Measurements from ENCODE around the gene DNM1.

The DNM1 gene

GRCh38 chr9:128204858-128205257 lies 1.7 kb downstream of the DNM1 start:
- Histone ChIP-seq H3K4me3 (ENCODE audit: low read length in 2 of 2) (no peak overlapping the region), H3K9ac (ENCODE audit: low read depth in 1 of 2, low read length in 2 of 2) (no peak overlapping the region), H3K9me3 (ENCODE audit: control insufficient read depth in 2 of 2, low read length in 2 of 2) (no peaks in the 10 kb centered on the region), H3K36me3 (ENCODE audit: control insufficient read depth in 2 of 2, insufficient read depth in 2 of 2, low read length in 2 of 2) (no peaks in the 10 kb centered on the region), H3K4me1 (ENCODE audit: control insufficient read depth in 2 of 2, insufficient read depth in 2 of 2, low read length in 2 of 2) (peaks cover 5 to 10% of the 10 kb centered on the region in 2 donors), H3K27ac (ENCODE audit: low read depth in 2 of 2, low read length in 2 of 2) (no peak overlapping the region), H3K27me3 (ENCODE audit: control insufficient read depth in 2 of 2, insufficient read depth in 2 of 2, low read length in 2 of 2) (peaks cover 11 to 18% of the 10 kb centered on the region in 2 donors)

- Histone ChIP-seq H3K36me3 (ENCODE audit: control insufficient read depth in 2 of 2, insufficient read depth in 2 of 2, low read length in 2 of 2) (no peaks in the 10 kb centered on the region), H3K27me3 (ENCODE audit: control insufficient read depth in 2 of 2, insufficient read depth in 2 of 2, low read length in 2 of 2) (peaks cover 11 to 18% of the 10 kb centered on the region in 2 donors), H3K27ac (ENCODE audit: low read depth in 2 of 2, low read length in 2 of 2) (no peak overlapping the region), H3K9ac (ENCODE audit: low read depth in 1 of 2, low read length in 2 of 2) (no peak overlapping the region), H3K4me3 (ENCODE audit: low read length in 2 of 2) (no peak overlapping the region), H3K4me1 (ENCODE audit: control insufficient read depth in 2 of 2, insufficient read depth in 2 of 2, low read length in 2 of 2) (peaks cover 5 to 10% of the 10 kb centered on the region in 2 donors), H3K9me3 (ENCODE audit: control insufficient read depth in 2 of 2, low read length in 2 of 2) (no peaks in the 10 kb centered on the region)
Observed at GRCh38 chr9:128205296-128205944, 2.2 kb downstream of the DNM1 start.

- Histone ChIP-seq H3K9me3 (ENCODE audit: control insufficient read depth in 2 of 2, low read length in 2 of 2) (no peaks in the 10 kb centered on the region), H3K9ac (ENCODE audit: low read depth in 1 of 2, low read length in 2 of 2) (no peak overlapping the region), H3K4me1 (ENCODE audit: control insufficient read depth in 2 of 2, insufficient read depth in 2 of 2, low read length in 2 of 2) (peaks cover 5 to 14% of the 10 kb centered on the region in 2 donors), H3K36me3 (ENCODE audit: control insufficient read depth in 2 of 2, insufficient read depth in 2 of 2, low read length in 2 of 2) (no peaks in the 10 kb centered on the region), H3K27me3 (ENCODE audit: control insufficient read depth in 2 of 2, insufficient read depth in 2 of 2, low read length in 2 of 2) (peaks cover 11 to 18% of the 10 kb centered on the region in 2 donors), H3K27ac (ENCODE audit: low read depth in 2 of 2, low read length in 2 of 2) (no peak overlapping the region), H3K4me3 (ENCODE audit: low read length in 2 of 2) (no peak overlapping the region)
Observed at GRCh38 chr9:128206484-128206883, 3.3 kb downstream of the DNM1 start.

- no peak overlapping the region for H3K9ac ChIP-seq (ENCODE audit: low read depth in 1 of 2, low read length in 2 of 2)
- H3K36me3 ChIP-seq (ENCODE audit: control insufficient read depth in 2 of 2, insufficient read depth in 2 of 2, low read length in 2 of 2) = no peaks in the 10 kb centered on the region
- peaks cover 11 to 18% of the 10 kb centered on the region in 2 donors for H3K27me3 ChIP-seq (ENCODE audit: control insufficient read depth in 2 of 2, insufficient read depth in 2 of 2, low read length in 2 of 2)
- H3K4me1 ChIP-seq (ENCODE audit: control insufficient read depth in 2 of 2, insufficient read depth in 2 of 2, low read length in 2 of 2) = peaks cover 5 to 20% of the 10 kb centered on the region in 2 donors
- H3K9me3 ChIP-seq (ENCODE audit: control insufficient read depth in 2 of 2, low read length in 2 of 2) = no peaks in the 10 kb centered on the region
- H3K4me3 ChIP-seq (ENCODE audit: low read length in 2 of 2) = no peak overlapping the region
- H3K27ac ChIP-seq (ENCODE audit: low read depth in 2 of 2, low read length in 2 of 2) = no peak overlapping the region
Observed at GRCh38 chr9:128206916-128207910, 4.0 kb downstream of the DNM1 start.

GRCh38 chr9:128208386-128208785 lies 5.2 kb downstream of the DNM1 start:
- peaks cover 5 to 18% of the 10 kb centered on the region in 2 donors for H3K4me1 ChIP-seq (ENCODE audit: control insufficient read depth in 2 of 2, insufficient read depth in 2 of 2, low read length in 2 of 2)
- peaks cover 11 to 18% of the 10 kb centered on the region in 2 donors for H3K27me3 ChIP-seq (ENCODE audit: control insufficient read depth in 2 of 2, insufficient read depth in 2 of 2, low read length in 2 of 2)
- H3K9me3 ChIP-seq (ENCODE audit: control insufficient read depth in 2 of 2, low read length in 2 of 2) = no peaks in the 10 kb centered on the region

GRCh38 chr9:128208946-128209669 lies 5.9 kb downstream of the DNM1 start:
- H3K4me1 ChIP-seq (ENCODE audit: control insufficient read depth in 2 of 2, insufficient read depth in 2 of 2, low read length in 2 of 2) = peaks cover 5 to 13% of the 10 kb centered on the region in 2 donors
- no peaks in the 10 kb centered on the region for H3K36me3 ChIP-seq (ENCODE audit: control insufficient read depth in 2 of 2, insufficient read depth in 2 of 2, low read length in 2 of 2)
- H3K9ac ChIP-seq (ENCODE audit: low read depth in 1 of 2, low read length in 2 of 2) = no peak overlapping the region
- H3K9me3 ChIP-seq (ENCODE audit: control insufficient read depth in 2 of 2, low read length in 2 of 2) = no peaks in the 10 kb centered on the region
- H3K27ac ChIP-seq (ENCODE audit: low read depth in 2 of 2, low read length in 2 of 2) = no peak overlapping the region
- peaks cover 8 to 14% of the 10 kb centered on the region in 2 donors for H3K27me3 ChIP-seq (ENCODE audit: control insufficient read depth in 2 of 2, insufficient read depth in 2 of 2, low read length in 2 of 2)
- no peak overlapping the region for H3K4me3 ChIP-seq (ENCODE audit: low read length in 2 of 2)

More at GRCh38 chr9:128208386-128208785, 5.2 kb downstream of the DNM1 start:
- Histone ChIP-seq H3K36me3 (ENCODE audit: control insufficient read depth in 2 of 2, insufficient read depth in 2 of 2, low read length in 2 of 2) (no peaks in the 10 kb centered on the region), H3K9ac (ENCODE audit: low read depth in 1 of 2, low read length in 2 of 2) (no peak overlapping the region), H3K4me3 (ENCODE audit: low read length in 2 of 2) (no peak overlapping the region), H3K27ac (ENCODE audit: low read depth in 2 of 2, low read length in 2 of 2) (no peak overlapping the region)

- Histone ChIP-seq H3K9me3 (ENCODE audit: control insufficient read depth in 2 of 2, low read length in 2 of 2) (no peaks in the 10 kb centered on the region), H3K4me1 (ENCODE audit: control insufficient read depth in 2 of 2, insufficient read depth in 2 of 2, low read length in 2 of 2) (peaks cover 5 to 13% of the 10 kb centered on the region in 2 donors), H3K9ac (ENCODE audit: low read depth in 1 of 2, low read length in 2 of 2) (no peak overlapping the region), H3K27me3 (ENCODE audit: control insufficient read depth in 2 of 2, insufficient read depth in 2 of 2, low read length in 2 of 2) (no peaks in the 10 kb centered on the region), H3K36me3 (ENCODE audit: control insufficient read depth in 2 of 2, insufficient read depth in 2 of 2, low read length in 2 of 2) (no peaks in the 10 kb centered on the region), H3K27ac (ENCODE audit: low read depth in 2 of 2, low read length in 2 of 2) (no peak overlapping the region), H3K4me3 (ENCODE audit: low read length in 2 of 2) (no peak overlapping the region)
Observed at GRCh38 chr9:128211186-128211980, 8.2 kb downstream of the DNM1 start.

- Histone ChIP-seq H3K36me3 (ENCODE audit: control insufficient read depth in 2 of 2, insufficient read depth in 2 of 2, low read length in 2 of 2) (no peaks in the 10 kb centered on the region), H3K9me3 (ENCODE audit: control insufficient read depth in 2 of 2, low read length in 2 of 2) (no peaks in the 10 kb centered on the region), H3K27ac (ENCODE audit: low read depth in 2 of 2, low read length in 2 of 2) (no peak overlapping the region), H3K4me3 (ENCODE audit: low read length in 2 of 2) (no peak overlapping the region), H3K27me3 (ENCODE audit: control insufficient read depth in 2 of 2, insufficient read depth in 2 of 2, low read length in 2 of 2) (no peaks in the 10 kb centered on the region), H3K4me1 (ENCODE audit: control insufficient read depth in 2 of 2, insufficient read depth in 2 of 2, low read length in 2 of 2) (peaks cover under 1 to 12% of the 10 kb centered on the region in 2 donors), H3K9ac (ENCODE audit: low read depth in 1 of 2, low read length in 2 of 2) (no peak overlapping the region)
Observed at GRCh38 chr9:128211981-128212281, 8.8 kb downstream of the DNM1 start.

- Histone ChIP-seq H3K27ac (ENCODE audit: low read depth in 2 of 2, low read length in 2 of 2) (no peak overlapping the region), H3K9me3 (ENCODE audit: control insufficient read depth in 2 of 2, low read length in 2 of 2) (no peaks in the 10 kb centered on the region), H3K36me3 (ENCODE audit: control insufficient read depth in 2 of 2, insufficient read depth in 2 of 2, low read length in 2 of 2) (no peaks in the 10 kb centered on the region), H3K27me3 (ENCODE audit: control insufficient read depth in 2 of 2, insufficient read depth in 2 of 2, low read length in 2 of 2) (no peaks in the 10 kb centered on the region), H3K4me3 (ENCODE audit: low read length in 2 of 2) (no peak overlapping the region), H3K4me1 (ENCODE audit: control insufficient read depth in 2 of 2, insufficient read depth in 2 of 2, low read length in 2 of 2) (peaks cover 6 to 18% of the 10 kb centered on the region in 2 donors), H3K9ac (ENCODE audit: low read depth in 1 of 2, low read length in 2 of 2) (no peak overlapping the region)
Observed at GRCh38 chr9:128213746-128214497, 10.7 kb downstream of the DNM1 start.
